HEK293 (cell line): Measurements from ENCODE around the gene CNGB1.
A peak's percentile ranks its signal among the peaks of the same experiment; 100 is the strongest.

ENCODE experiments used
- CTCF ChIA-PET: fragments of 350-600 bp; formaldehyde crosslinking; extraction: SDS; loops from one replicate; lab custom pipeline; 2021; ENCODE audit warnings: antibody characterized with exemption; lab: Yijun Ruan, JAX
- POLR2A ChIA-PET: fragments of 300-600 bp; formaldehyde crosslinking; extraction: SDS; loops from one replicate; lab custom pipeline; 2020; ENCODE audit warnings: antibody characterized with exemption, inconsistent platforms; lab: Yijun Ruan, JAX
- H3K27ac ChIP-seq: fragments of 200-500 bp; sonication (Bioruptor generic); 2 replicates; pipeline ENCODE4 v1.5.1; 2014; ENCODE audit warnings: low read depth, low read length, control low read depth, inconsistent platforms; ENCODE audit errors: extremely low read depth
- H3K36me3 ChIP-seq, 2 experiments: fragments of 200-500 bp in 1 of 2; sonication (Bioruptor generic) in 1 of 2; 1 replicate in 1 of 2; 2 replicates in 1 of 2; pipeline ENCODE4 v1.5.1; 2014 to 2017; ENCODE audit warnings: inconsistent platforms in 2 of 2, low read length in 2 of 2; ENCODE audit not compliant: control insufficient read depth in 2 of 2, insufficient read depth in 1 of 2
- H3K4me1 ChIP-seq: fragments of 200-500 bp; sonication (Bioruptor generic); 2 replicates; pipeline ENCODE4 v1.5.1; 2014; ENCODE audit warnings: mild to moderate bottlenecking, low read length, inconsistent platforms; ENCODE audit not compliant: control insufficient read depth, insufficient read depth
- H3K4me3 ChIP-seq: 2 replicates; pipeline ENCODE4 v1.5.1; 2011; ENCODE audit warnings: low read depth, mild to moderate bottlenecking, control low read depth, low read length, moderate library complexity
- H3K9me3 ChIP-seq: fragments of 200-500 bp; sonication (Bioruptor generic); 2 replicates; pipeline ENCODE4 v1.5.1; 2014; ENCODE audit warnings: low read depth, low read length, inconsistent platforms; ENCODE audit not compliant: control insufficient read depth, insufficient read depth
- CTCF ChIP-seq: fragments of 450-650 bp; formaldehyde crosslinking; IDR thresholded peaks from 2 replicates; pipeline ENCODE4 v1.5.1; 2016; ENCODE audit warnings: missing biosample characterization, missing genetic modification characterization
- EGR2 ChIP-seq: fragments of 450-650 bp; formaldehyde crosslinking; IDR thresholded peaks from 2 replicates; pipeline ENCODE4 v1.5.1; 2016; ENCODE audit warnings: low read depth, missing biosample characterization, missing genetic modification characterization
- KLF10 ChIP-seq: fragments of 450-650 bp; IDR thresholded peaks from 2 replicates; pipeline ENCODE4 v1.5.1; 2018; ENCODE audit warnings: missing biosample characterization, mild to moderate bottlenecking, missing genetic modification characterization
- PRDM1 ChIP-seq: fragments of 450-650 bp; formaldehyde crosslinking; IDR thresholded peaks from 2 replicates; pipeline ENCODE4; 2016; ENCODE audit warnings: missing biosample characterization, missing genetic modification characterization
- SETDB1 ChIP-seq: IDR thresholded peaks from one replicate; pipeline ENCODE4 v1.6.1; 2017; ENCODE audit warnings: mild to moderate bottlenecking, low read length, moderate library complexity, mixed read lengths; ENCODE audit not compliant: insufficient read length
- SP7 ChIP-seq: fragments of 450-650 bp; formaldehyde crosslinking; IDR thresholded peaks from 2 replicates; pipeline ENCODE4 v1.5.1; 2016; ENCODE audit warnings: missing biosample characterization, missing genetic modification characterization
- TRIM28 ChIP-seq: IDR thresholded peaks from 2 replicates; pipeline ENCODE4 v1.6.1; 2011; ENCODE audit warnings: low read length, control low read depth, borderline replicate concordance
- ZFHX2 ChIP-seq: fragments of 450-650 bp; formaldehyde crosslinking; conservative IDR thresholded peaks from 2 replicates; pipeline ENCODE4 v1.5.1; 2016; ENCODE audit warnings: missing biosample characterization, missing genetic modification characterization
- ZNF148 ChIP-seq: fragments of 450-650 bp; formaldehyde crosslinking; IDR thresholded peaks from 2 replicates; pipeline ENCODE4 v1.5.0; 2017; ENCODE audit warnings: missing biosample characterization, missing genetic modification characterization, borderline replicate concordance
- ZNF335 ChIP-seq: fragments of 450-650 bp; formaldehyde crosslinking; conservative IDR thresholded peaks from 2 replicates; pipeline ENCODE4 v1.5.1; 2016; ENCODE audit warnings: missing biosample characterization, missing genetic modification characterization
- ZNF37A ChIP-seq: fragments of 450-650 bp; IDR thresholded peaks from 2 replicates; pipeline ENCODE4 v1.5.1; 2018; ENCODE audit warnings: missing biosample characterization, missing genetic modification characterization
- ZNF596 ChIP-seq: fragments of 450-650 bp; IDR thresholded peaks from 2 replicates; pipeline ENCODE4 v1.5.0; 2018; ENCODE audit warnings: missing biosample characterization, mild to moderate bottlenecking, missing genetic modification characterization, moderate library complexity
- ZNF600 ChIP-seq: fragments of 450-650 bp; formaldehyde crosslinking; IDR thresholded peaks from 2 replicates; pipeline ENCODE4 v1.5.1; 2016; ENCODE audit warnings: missing biosample characterization, missing genetic modification characterization
- ZNF658 ChIP-seq: fragments of 450-650 bp; formaldehyde crosslinking; IDR thresholded peaks from 2 replicates; pipeline ENCODE4; 2016; ENCODE audit warnings: missing biosample characterization, missing genetic modification characterization
- ZNF792 ChIP-seq: fragments of 450-650 bp; formaldehyde crosslinking; IDR thresholded peaks from 2 replicates; pipeline ENCODE4 v1.5.1; 2016; ENCODE audit warnings: missing biosample characterization, missing genetic modification characterization

Gene CNGB1

GRCh38 chr16:57863434-57864160 lies 107.3 kb downstream of the CNGB1 start (continued):
- peak; percentile 76 for TF ChIP-seq PRDM1 (tag by site-specific recombination)
- TF ChIP-seq ZNF335 (tag by site-specific recombination), result 0 out of 2 replicates have a peak, but pooled peaks have one; percentile 23

- peaks cover 19% of the 10 kb centered on the region for H3K4me1 ChIP-seq
- no peaks in the 10 kb centered on the region for H3K9me3 ChIP-seq
- TF ChIP-seq KLF10 (no peak), ZNF148 (tag by site-specific recombination) (no peak), ZNF37A (no peak), ZNF600 (tag by site-specific recombination) (peak; percentile 73), TRIM28 (no peak)
- ChIA-PET CTCF (interaction anchor here (0.6 to 3.4 kb wide), 27 partner anchors 8 to 285 kb away, joined by 3 to 25 read pairs (median 4); partner anchors contain the start of genes KATNB1 and KIFC3), POLR2A (interaction anchor here (0.7 to 0.9 kb wide), 2 partner anchors 64 to 118 kb away, joined by 3 to 5 read pairs; no protein-coding TSS in a partner anchor)
- no peaks in the 10 kb centered on the region for H3K36me3 ChIP-seq
- H3K4me3 ChIP-seq, result no peak overlapping the region
- no peak overlapping the region for H3K27ac ChIP-seq
These were observed 108.1 kb downstream of the CNGB1 start for GRCh38 chr16:57862698-57863433.

GRCh38 chr16:57859331-57859730 lies 111.6 kb downstream of the CNGB1 start:
- ChIA-PET POLR2A (no interaction called here), CTCF (interaction anchor here (0.9 to 1.4 kb wide), 3 partner anchors 11 to 51 kb away, joined by 3 to 8 read pairs (median 4); no protein-coding TSS in a partner anchor)
- Histone ChIP-seq H3K27ac (no peak overlapping the region), H3K4me3 (no peak overlapping the region), H3K36me3 (no peaks in the 10 kb centered on the region), H3K4me1 (peaks cover 7% of the 10 kb centered on the region), H3K9me3 (no peaks in the 10 kb centered on the region)
- TF ChIP-seq EGR2 (tag by site-specific recombination) (peak; percentile 82), SP7 (tag by site-specific recombination) (peak; percentile 71), TRIM28 (peak; percentile 89), SETDB1 (peak; percentile 50), ZNF658 (tag by site-specific recombination) (no peak), ZNF792 (no peak), ZFHX2 (tag by site-specific recombination) (peak; percentile 77), ZNF596 (no peak), CTCF (peak; percentile 23; the same call in 1 of the 2 replicates)
